Stimulated activated CD8-positive, alpha-beta memory T cell treated with anti-CD3 and anti-CD28 coated beads, Interleukin-15, amount 100 ng/mL, for 4 hours (primary cell): Measurements from ENCODE around the gene SLC30A10.
"Not testable (repeated sequence)": the region's sequence is repeated elsewhere in the genome, so short reads cannot be mapped to it uniquely, and the experiment has no call there.

Source experiments
- DNase-seq, 2 donors: peaks; one replicate each; pipeline ENCODE4 v3.0.0-alpha.2; 2020; ENCODE audit warnings: low read depth in 2 of 2

Gene SLC30A10

GRCh38 chr1:219891846-219892245 is 36.5 kb downstream of the SLC30A10 start:
- DNase-seq = not testable (repeated sequence)

GRCh38 chr1:219888667-219889066 is 39.7 kb downstream of the SLC30A10 start:
- not testable (repeated sequence) for DNase-seq

- no peak for DNase-seq
Observed at GRCh38 chr1:219885680-219886079, 42.7 kb downstream of the SLC30A10 start.

GRCh38 chr1:219883400-219884332 is 44.7 kb downstream of the SLC30A10 start:
- no peak for DNase-seq

- DNase-seq = no peak
Observed at GRCh38 chr1:219882755-219883154, 45.6 kb downstream of the SLC30A10 start.

- DNase-seq = no peak
Observed at GRCh38 chr1:219882096-219882495, 46.3 kb downstream of the SLC30A10 start.

- DNase-seq = no peak
Observed at GRCh38 chr1:219880765-219881457, 47.4 kb downstream of the SLC30A10 start.

- no peak for DNase-seq
Observed at GRCh38 chr1:219876798-219877209, 51.6 kb downstream of the SLC30A10 start.

- DNase-seq = no peak
Observed at GRCh38 chr1:219875860-219876259, 52.5 kb downstream of the SLC30A10 start.

GRCh38 chr1:219872538-219872937 is 55.8 kb downstream of the SLC30A10 start:
- not testable (repeated sequence) for DNase-seq

GRCh38 chr1:219871427-219872057 is 56.8 kb downstream of the SLC30A10 start:
- no peak for DNase-seq

- DNase-seq = not testable (repeated sequence)
Observed at GRCh38 chr1:219868615-219869014, 59.7 kb downstream of the SLC30A10 start.
